Measurements from ENCODE around the gene SLC7A6OS. TPM values are rescaled to one million over a fixed set of nuclear protein-coding genes. Genes with fewer than 3 reads are reported as not detected.

SLC7A6OS gene
- total and polyA plus RNA-seq, 2 experiments from 2014 or later, result 8.5 to 15.8 TPM

DNA sequence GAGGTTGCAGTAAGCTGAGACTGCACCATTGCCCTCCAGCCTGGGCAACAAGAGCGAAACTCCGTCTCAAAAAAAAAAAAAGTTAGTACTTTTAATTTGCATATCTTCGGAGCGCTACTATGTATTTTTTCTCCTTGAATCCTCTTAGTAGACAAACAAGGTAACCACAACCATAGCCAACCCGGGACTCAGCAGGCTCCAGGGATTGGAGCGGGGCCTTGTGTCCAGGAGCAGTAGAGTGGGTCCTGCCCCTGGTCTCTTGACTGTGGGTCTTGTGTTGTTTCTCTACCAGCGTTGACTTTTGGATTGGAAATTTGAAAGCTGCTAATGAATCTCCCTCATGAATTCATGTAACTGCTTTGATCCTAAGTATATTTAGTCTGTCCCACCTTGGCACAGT is 32.4 kb upstream of the SLC7A6OS start:
- TF ChIP-seq EZH2 (IDR thresholded peaks at IDR 0.05; ENCODE audit: insufficient read depth, poor library complexity, severe bottlenecking), result no peak
- no peak for TF ChIP-seq EZH2phosphoT487 (IDR thresholded peaks at IDR 0.05; ENCODE audit: insufficient read depth, low read depth)
- H3K27ac ChIP-seq, result no peak overlapping the region
- no peak overlapping the region for H3K4me3 ChIP-seq
- DNase-seq, result no peak
- no peaks in the 10 kb centered on the region for H4K20me1 ChIP-seq (ENCODE audit: insufficient read depth)
- in situ Hi-C loops (cut with MboI), result no loop called here
- no peaks in the 10 kb centered on the region for H3K9me3 ChIP-seq (ENCODE audit: low read depth)
- H3K79me2 ChIP-seq (ENCODE audit: insufficient read depth), result no peaks in the 10 kb centered on the region
- no peaks in the 10 kb centered on the region for H3K9me2 ChIP-seq (ENCODE audit: insufficient read depth)
- no peaks in the 10 kb centered on the region for H3F3A ChIP-seq (ENCODE audit: insufficient read depth)
- H3K36me3 ChIP-seq (ENCODE audit: low read depth), result no peaks in the 10 kb centered on the region; the same call in 1 of the 2 replicates
- 94 to 96% methylated on average over 7 of the region's 7 CpGs for WGBS, 2 experiments (ENCODE audit: low coverage in 1 of 2, low lambda C conversion rate in 2 of 2, missing lambda C conversion rate in 2 of 2)
- no peak overlapping the region for H3K4me2 ChIP-seq (ENCODE audit: unreplicated experiment)
- H2AFZ ChIP-seq, result no peak overlapping the region
- no peaks in the 10 kb centered on the region for H3K4me1 ChIP-seq (ENCODE audit: insufficient read depth)
- H3K9ac ChIP-seq, result no peak overlapping the region
- H3K27me3 ChIP-seq (replicated peaks; ENCODE audit: insufficient read depth), result no peaks in the 10 kb centered on the region

- H3K4me1 ChIP-seq (ENCODE audit: insufficient read depth), result no peaks in the 10 kb centered on the region
- H3K27ac ChIP-seq, result no peak overlapping the region
- no peaks in the 10 kb centered on the region; the same call in 1 of the 2 replicates for H3K36me3 ChIP-seq (ENCODE audit: low read depth)
- 93 to 95% methylated on average over 7 of the region's 7 CpGs for WGBS, 2 experiments (ENCODE audit: low coverage in 1 of 2, low lambda C conversion rate in 2 of 2, missing lambda C conversion rate in 2 of 2)
- no peaks in the 10 kb centered on the region for H3K9me3 ChIP-seq (ENCODE audit: low read depth)
- no peak overlapping the region for H2AFZ ChIP-seq
- H3K27me3 ChIP-seq (replicated peaks; ENCODE audit: insufficient read depth), result no peaks in the 10 kb centered on the region
- in situ Hi-C loops (cut with MboI), result no loop called here
- DNase-seq, result no peak
- no peaks in the 10 kb centered on the region for H4K20me1 ChIP-seq (ENCODE audit: insufficient read depth)
- no peak overlapping the region for H3K4me3 ChIP-seq
- no peaks in the 10 kb centered on the region for H3K79me2 ChIP-seq (ENCODE audit: insufficient read depth)
- no peak overlapping the region for H3K9ac ChIP-seq
- no peak overlapping the region for H3K4me2 ChIP-seq (ENCODE audit: unreplicated experiment)
- no peaks in the 10 kb centered on the region for H3F3A ChIP-seq (ENCODE audit: insufficient read depth)
- TF ChIP-seq EZH2phosphoT487 (IDR thresholded peaks at IDR 0.05; ENCODE audit: insufficient read depth, low read depth), result no peak
- TF ChIP-seq EZH2 (IDR thresholded peaks at IDR 0.05; ENCODE audit: insufficient read depth, poor library complexity, severe bottlenecking), result no peak
- H3K9me2 ChIP-seq (ENCODE audit: insufficient read depth), result no peaks in the 10 kb centered on the region
Measured at GRCh38 chr16:68342620-68343019, 31.9 kb upstream of the SLC7A6OS start.

DNA sequence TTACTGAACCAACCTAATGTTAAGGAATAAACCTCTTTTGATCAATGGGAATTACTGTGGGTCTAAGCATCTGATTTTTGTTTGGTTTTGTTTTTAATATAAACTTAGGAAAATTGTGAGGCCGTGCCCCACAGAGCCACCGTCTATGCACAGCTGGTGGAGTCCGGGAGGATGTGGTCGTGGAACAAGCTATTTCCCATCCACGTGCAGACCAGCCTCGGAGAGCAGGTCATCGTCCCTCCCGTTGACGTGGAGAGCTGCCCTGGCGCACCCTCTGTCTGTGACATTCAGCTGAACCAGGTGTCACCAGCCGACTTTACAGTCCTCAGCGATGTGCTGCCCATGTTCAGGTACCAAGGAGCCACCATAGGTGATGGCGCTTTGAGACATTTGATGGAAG is 28.5 kb upstream of the SLC7A6OS start:
- TF ChIP-seq EZH2 (IDR thresholded peaks at IDR 0.05; ENCODE audit: insufficient read depth, poor library complexity, severe bottlenecking) (no peak), EZH2phosphoT487 (IDR thresholded peaks at IDR 0.05; ENCODE audit: insufficient read depth, low read depth) (no peak)
- no peaks in the 10 kb centered on the region for H4K20me1 ChIP-seq (ENCODE audit: insufficient read depth)
- H3K9me2 ChIP-seq (ENCODE audit: insufficient read depth), result no peaks in the 10 kb centered on the region
- H3K27ac ChIP-seq, result no peak overlapping the region
- 93 to 97% methylated on average over 13 of the region's 13 CpGs for WGBS, 2 experiments (ENCODE audit: low coverage in 1 of 2, low lambda C conversion rate in 2 of 2, missing lambda C conversion rate in 2 of 2)
- H3K9me3 ChIP-seq (ENCODE audit: low read depth), result no peaks in the 10 kb centered on the region
- H3K9ac ChIP-seq, result no peak overlapping the region
- no peak overlapping the region for H2AFZ ChIP-seq
- H3F3A ChIP-seq (ENCODE audit: insufficient read depth), result peaks cover 8% of the 10 kb centered on the region; the same call in 1 of the 2 replicates
- peaks cover 9% of the 10 kb centered on the region for H3K4me1 ChIP-seq (ENCODE audit: insufficient read depth)
- no peak overlapping the region for H3K4me3 ChIP-seq
- no peak overlapping the region for H3K4me2 ChIP-seq (ENCODE audit: unreplicated experiment)
- DNase-seq, result no peak
- in situ Hi-C loops (cut with MboI), result no loop called here
- H3K79me2 ChIP-seq (ENCODE audit: insufficient read depth), result no peaks in the 10 kb centered on the region
- no peaks in the 10 kb centered on the region; the same call in 1 of the 2 replicates for H3K36me3 ChIP-seq (ENCODE audit: low read depth)
- no peaks in the 10 kb centered on the region for H3K27me3 ChIP-seq (replicated peaks; ENCODE audit: insufficient read depth)

GRCh38 chr16:68338326-68339119 is 27.8 kb upstream of the SLC7A6OS start:
- in situ Hi-C loops (cut with MboI), result no loop called here

More at GRCh38 chr16:68338326-68339119, 27.8 kb upstream of the SLC7A6OS start:
- DNase-seq, result no peak
- no peak overlapping the region for H2AFZ ChIP-seq
- no peaks in the 10 kb centered on the region; the same call in 1 of the 2 replicates for H3K36me3 ChIP-seq (ENCODE audit: low read depth)
- 91 to 93% methylated on average over 16 of the region's 16 CpGs for WGBS, 2 experiments (ENCODE audit: low coverage in 1 of 2, low lambda C conversion rate in 2 of 2, missing lambda C conversion rate in 2 of 2)
- H3K4me2 ChIP-seq (ENCODE audit: unreplicated experiment), result no peak overlapping the region
- no peak overlapping the region for H3K27ac ChIP-seq
- no peak for TF ChIP-seq EZH2phosphoT487 (IDR thresholded peaks at IDR 0.05; ENCODE audit: insufficient read depth, low read depth)
- no peak for TF ChIP-seq EZH2 (IDR thresholded peaks at IDR 0.05; ENCODE audit: insufficient read depth, poor library complexity, severe bottlenecking)
- peaks cover 15% of the 10 kb centered on the region for H3F3A ChIP-seq (ENCODE audit: insufficient read depth)
- H3K9me2 ChIP-seq (ENCODE audit: insufficient read depth), result no peaks in the 10 kb centered on the region
- no peak overlapping the region for H3K4me3 ChIP-seq
- H3K9me3 ChIP-seq (ENCODE audit: low read depth), result no peaks in the 10 kb centered on the region
- H3K79me2 ChIP-seq (ENCODE audit: insufficient read depth), result no peaks in the 10 kb centered on the region
- no peaks in the 10 kb centered on the region for H3K27me3 ChIP-seq (replicated peaks; ENCODE audit: insufficient read depth)
- H3K9ac ChIP-seq, result no peak overlapping the region
- peaks cover 16% of the 10 kb centered on the region for H3K4me1 ChIP-seq (ENCODE audit: insufficient read depth)
- no peaks in the 10 kb centered on the region for H4K20me1 ChIP-seq (ENCODE audit: insufficient read depth)
